MM.1S (cell line): ENCODE data around the gene PRADC1.
A peak's percentile ranks its signal among the peaks of the same experiment; 100 is the strongest.

Experiments
- DNase-seq: peaks from one replicate; pipeline ENCODE4 v3.0.0-alpha.2; 2015
- H2AFZ ChIP-seq: fragments of 300-600 bp; sonication (generic); 2 replicates; pipeline ENCODE4 v1.6.0; 2016; ENCODE audit warnings: antibody characterized with exemption, low read length
- H3F3A ChIP-seq: fragments of 300-600 bp; sonication (generic); 2 replicates; pipeline ENCODE4 v1.6.1; 2016; ENCODE audit warnings: mild to moderate bottlenecking, antibody characterized with exemption, low read length, moderate library complexity, mixed read lengths; ENCODE audit not compliant: insufficient read depth
- H3K27ac ChIP-seq: fragments of 300-600 bp; sonication (generic); 2 replicates; pipeline ENCODE4 v1.5.1; 2016; ENCODE audit warnings: mild to moderate bottlenecking, low read length
- H3K27me3 ChIP-seq: fragments of 300-600 bp; sonication (generic); replicated peaks from 2 replicates; pipeline ENCODE4 v1.6.0; 2016; ENCODE audit warnings: low read length; ENCODE audit not compliant: insufficient read depth
- H3K36me3 ChIP-seq: fragments of 300-600 bp; sonication (generic); replicated peaks from 2 replicates; pipeline ENCODE4 v1.6.1; 2016; ENCODE audit warnings: mild to moderate bottlenecking, low read length, mixed read lengths; ENCODE audit not compliant: insufficient read depth
- H3K4me1 ChIP-seq: fragments of 300-600 bp; sonication (generic); 2 replicates; pipeline ENCODE4 v1.6.1; 2016; ENCODE audit warnings: low read length, mixed read lengths
- H3K4me2 ChIP-seq: fragments of 300-600 bp; sonication (generic); 2 replicates; pipeline ENCODE4 v1.6.0; 2016; ENCODE audit warnings: low read depth, low read length
- H3K4me3 ChIP-seq: fragments of 300-600 bp; sonication (generic); 2 replicates; pipeline ENCODE4 v1.5.1; 2016; ENCODE audit warnings: low read length, mixed read lengths
- H3K79me2 ChIP-seq: fragments of 300-600 bp; sonication (generic); 2 replicates; pipeline ENCODE4 v1.6.1; 2016; ENCODE audit warnings: mixed run types, low read length, mixed read lengths
- H3K9ac ChIP-seq: fragments of 300-600 bp; sonication (generic); 2 replicates; pipeline ENCODE4 v1.6.1; 2016; ENCODE audit warnings: low read length, mixed read lengths
- H3K9me2 ChIP-seq: fragments of 300-600 bp; sonication (generic); replicated peaks from 2 replicates; pipeline ENCODE4 v1.6.1; 2016; ENCODE audit warnings: mild to moderate bottlenecking, low read length, mixed read lengths; ENCODE audit not compliant: insufficient read depth
- H3K9me3 ChIP-seq: fragments of 300-600 bp; sonication (generic); replicated peaks from 2 replicates; pipeline ENCODE4 v1.6.1; 2016; ENCODE audit warnings: mild to moderate bottlenecking, low read length, mixed read lengths; ENCODE audit not compliant: insufficient read depth
- H4K20me1 ChIP-seq: fragments of 300-600 bp; sonication (generic); 2 replicates; pipeline ENCODE4 v1.6.1; 2016; ENCODE audit warnings: mild to moderate bottlenecking, low read length, moderate library complexity, mixed read lengths; ENCODE audit not compliant: insufficient read depth
- CTCF ChIP-seq: fragments of 300-600 bp; sonication (generic); IDR thresholded peaks from 2 replicates; pipeline ENCODE4 v1.5.1; 2016; ENCODE audit warnings: antibody characterized with exemption, low read length, mixed read lengths
- EZH2 ChIP-seq: fragments of 300-600 bp; sonication (generic); optimal IDR thresholded peaks from 2 replicates; pipeline ENCODE3; 2017; ENCODE audit warnings: low read depth, mild to moderate bottlenecking, antibody characterized with exemption, low read length, mixed read lengths
- EZH2phosphoT487 ChIP-seq: fragments of 300-600 bp; sonication (generic); IDR thresholded peaks from 2 replicates; pipeline ENCODE4 v1.6.1; 2018; ENCODE audit warnings: antibody characterized with exemption, low read length

The PRADC1 gene

GRCh38 chr2:73215254-73215653, 17.8 kb downstream of the PRADC1 start:
- TF ChIP-seq EZH2: no peak
- no peak for TF ChIP-seq EZH2phosphoT487
- Histone ChIP-seq H3K79me2 (peaks cover 40% of the 10 kb centered on the region), H3K4me2 (peak overlapping the region; percentile 96), H3K9ac (peak overlapping the region; percentile 90; the same call in 1 of the 2 replicates), H4K20me1 (no peaks in the 10 kb centered on the region), H3K9me3 (no peaks in the 10 kb centered on the region), H3K4me1 (peaks cover 7% of the 10 kb centered on the region; the same call in 1 of the 2 replicates), H3K27me3 (no peaks in the 10 kb centered on the region), H3K9me2 (no peaks in the 10 kb centered on the region), H3K27ac (no peak overlapping the region), H2AFZ (peak overlapping the region; percentile 92; the same call in 1 of the 2 replicates), H3F3A (0 out of 2 replicates have a peak, but pooled peaks cover 4% of the 10 kb centered on the region), H3K36me3 (no peaks in the 10 kb centered on the region; the same call in 1 of the 2 replicates), H3K4me3 (peak overlapping the region; percentile 97)
- no peak for DNase-seq

GRCh38 chr2:73214120-73215035, 18.7 kb downstream of the PRADC1 start, which contains the start of gene SMYD5:
Gene SMYD5 (plus strand): TSS chr2:73214245. CDS start chr2:73214267, 22 bp downstream.
- H3K27me3 ChIP-seq: no peaks in the 10 kb centered on the region
- H3K36me3 ChIP-seq: no peaks in the 10 kb centered on the region; the same call in 1 of the 2 replicates
- H3K27ac ChIP-seq: peak within 1 kb of the TSS; percentile 41; the same call in 1 of the 2 replicates
- H3K4me2 ChIP-seq: peak within 1 kb of the TSS; percentile 96
- H3K9ac ChIP-seq: peak within 1 kb of the TSS; percentile 90
- peak; percentile 88 for DNase-seq
- H3K79me2 ChIP-seq: peaks cover 40% of the 10 kb centered on the region
- peaks cover 7% of the 10 kb centered on the region; the same call in 1 of the 2 replicates for H3K4me1 ChIP-seq
- TF ChIP-seq EZH2phosphoT487: no peak
- no peak for TF ChIP-seq CTCF
- no peak for TF ChIP-seq EZH2
- peak within 1 kb of the TSS; percentile 97 for H3K4me3 ChIP-seq
- H2AFZ ChIP-seq: peak within 1 kb of the TSS; percentile 92
- no peaks in the 10 kb centered on the region for H3K9me3 ChIP-seq
- H4K20me1 ChIP-seq: no peaks in the 10 kb centered on the region
- 0 out of 2 replicates have a peak, but pooled peaks cover 4% of the 10 kb centered on the region for H3F3A ChIP-seq
- H3K9me2 ChIP-seq: no peaks in the 10 kb centered on the region

- Histone ChIP-seq H3K9me3 (no peaks in the 10 kb centered on the region), H4K20me1 (no peaks in the 10 kb centered on the region), H3K36me3 (no peaks in the 10 kb centered on the region), H3K4me3 (no peak overlapping the region), H3K4me1 (peaks cover 7% of the 10 kb centered on the region; the same call in 1 of the 2 replicates), H3K79me2 (peaks cover 28% of the 10 kb centered on the region), H2AFZ (0 out of 2 replicates have a peak overlapping the region, but pooled peaks have one; percentile 35), H3K9me2 (no peaks in the 10 kb centered on the region), H3F3A (0 out of 2 replicates have a peak, but pooled peaks cover 4% of the 10 kb centered on the region), H3K27ac (no peak overlapping the region), H3K9ac (no peak overlapping the region), H3K27me3 (no peaks in the 10 kb centered on the region), H3K4me2 (peak overlapping the region; percentile 41; the same call in 1 of the 2 replicates)
- peak; percentile 77 for DNase-seq
- TF ChIP-seq CTCF (peak; percentile 96), EZH2phosphoT487 (no peak)
Observed at GRCh38 chr2:73212448-73213176, 20.4 kb downstream of the PRADC1 start.
